ENCODE data around the gene ADAMTS6.

DNA sequence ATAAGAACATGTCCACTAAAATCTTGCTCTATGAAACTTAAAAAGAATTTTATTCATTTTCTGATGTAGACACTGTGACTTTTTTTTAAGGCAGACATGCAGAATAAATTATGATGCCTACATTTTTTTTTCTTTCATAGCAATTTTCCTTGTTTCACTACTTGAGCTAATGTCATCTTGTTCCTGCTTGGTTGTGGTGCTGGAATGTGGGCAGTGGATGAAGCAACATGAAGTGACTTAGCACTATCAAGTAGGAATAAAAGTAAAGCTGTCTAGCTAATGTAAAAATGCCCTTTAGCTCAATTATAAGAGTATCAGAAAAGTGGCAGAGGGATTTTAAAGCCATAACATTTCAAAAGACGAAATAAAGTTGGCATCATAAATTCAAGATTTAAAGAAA is 191.0 kb downstream of the ADAMTS6 start:
- TF ChIP-seq POLR2A (IDR thresholded peaks at IDR 0.05): no peak
- TF ChIP-seq, protein P1, sequence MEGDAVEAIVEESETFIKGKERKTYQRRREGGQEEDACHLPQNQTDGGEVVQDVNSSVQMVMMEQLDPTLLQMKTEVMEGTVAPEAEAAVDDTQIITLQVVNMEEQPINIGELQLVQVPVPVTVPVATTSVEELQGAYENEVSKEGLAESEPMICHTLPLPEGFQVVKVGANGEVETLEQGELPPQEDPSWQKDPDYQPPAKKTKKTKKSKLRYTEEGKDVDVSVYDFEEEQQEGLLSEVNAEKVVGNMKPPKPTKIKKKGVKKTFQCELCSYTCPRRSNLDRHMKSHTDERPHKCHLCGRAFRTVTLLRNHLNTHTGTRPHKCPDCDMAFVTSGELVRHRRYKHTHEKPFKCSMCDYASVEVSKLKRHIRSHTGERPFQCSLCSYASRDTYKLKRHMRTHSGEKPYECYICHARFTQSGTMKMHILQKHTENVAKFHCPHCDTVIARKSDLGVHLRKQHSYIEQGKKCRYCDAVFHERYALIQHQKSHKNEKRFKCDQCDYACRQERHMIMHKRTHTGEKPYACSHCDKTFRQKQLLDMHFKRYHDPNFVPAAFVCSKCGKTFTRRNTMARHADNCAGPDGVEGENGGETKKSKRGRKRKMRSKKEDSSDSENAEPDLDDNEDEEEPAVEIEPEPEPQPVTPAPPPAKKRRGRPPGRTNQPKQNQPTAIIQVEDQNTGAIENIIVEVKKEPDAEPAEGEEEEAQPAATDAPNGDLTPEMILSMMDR (IDR thresholded peaks at IDR 0.05 in 4 of 5, conservative IDR thresholded peaks at IDR 0.05 in 1 of 5): no peak
